OCI-LY7 (cell line): Measurements from ENCODE around the gene SLC25A29.

Source experiments
- CTCF ChIP-seq: fragments of 200-600 bp; sonication (generic); conservative IDR thresholded peaks from 2 replicates; pipeline ENCODE4 v1.5.1; 2014; ENCODE audit warnings: mild to moderate bottlenecking, antibody characterized with exemption, low read length, moderate library complexity, mixed read lengths
- EZH2phosphoT487 ChIP-seq: fragments of 200-600 bp; sonication (generic); IDR thresholded peaks from 2 replicates; pipeline ENCODE4 v1.6.1; 2018; ENCODE audit warnings: low read depth, borderline replicate concordance, mild to moderate bottlenecking, mixed run types, antibody characterized with exemption, low read length, moderate library complexity, mixed read lengths

- TF ChIP-seq CTCF (no peak), EZH2phosphoT487 (no peak)
These were observed 7.4 kb upstream of the SLC25A29 start for GRCh38 chr14:100313464-100314230.
